ENCODE measurements around the gene CTIF. TPM values are rescaled to one million over a fixed set of nuclear protein-coding genes. Genes with fewer than 3 reads are reported as not detected.

CTIF gene
- total RNA-seq, 2 donors from 2014 or later = 6.1 to 7.3 TPM

- DNase-seq (no peak), ATAC-seq (no peak)
- Mint-ChIP-seq H3K36me3 (ENCODE audit: low read depth) (no peaks in the 10 kb centered on the region), H3K27ac (peak overlapping the region; percentile 6), H3K27me3 (no peaks in the 10 kb centered on the region), H3K4me1 (peaks cover 18% of the 10 kb centered on the region), H3K4me3 (no peak overlapping the region)
- H3K9me3 ChIP-seq (ENCODE audit: control insufficient read depth, low read length, poor library complexity, severe bottlenecking) = no peaks in the 10 kb centered on the region
Observed at GRCh38 chr18:48847807-48848486, 309.1 kb downstream of the CTIF start.

GRCh38 chr18:48848641-48849143 lies 309.9 kb downstream of the CTIF start:
- H3K36me3 Mint-ChIP-seq (ENCODE audit: low read depth) = no peaks in the 10 kb centered on the region
- peaks cover 16% of the 10 kb centered on the region for H3K4me1 Mint-ChIP-seq
- no peaks in the 10 kb centered on the region for H3K9me3 ChIP-seq (ENCODE audit: control insufficient read depth, low read length, poor library complexity, severe bottlenecking)
- DNase-seq (no peak), ATAC-seq (no peak)
- no peaks in the 10 kb centered on the region for H3K27me3 Mint-ChIP-seq
- H3K27ac Mint-ChIP-seq = no peak overlapping the region
- H3K4me3 Mint-ChIP-seq = no peak overlapping the region

GRCh38 chr18:48850822-48851598 lies 312.2 kb downstream of the CTIF start:
- ATAC-seq = no peak
- Mint-ChIP-seq H3K4me1 (peaks cover 27% of the 10 kb centered on the region), H3K36me3 (ENCODE audit: low read depth) (no peaks in the 10 kb centered on the region), H3K27ac (no peak overlapping the region), H3K27me3 (no peaks in the 10 kb centered on the region), H3K4me3 (peak overlapping the region; percentile 37)
- no peak for DNase-seq
- H3K9me3 ChIP-seq (ENCODE audit: control insufficient read depth, low read length, poor library complexity, severe bottlenecking) = no peaks in the 10 kb centered on the region

- Mint-ChIP-seq H3K27ac (no peak overlapping the region), H3K4me1 (peaks cover 32% of the 10 kb centered on the region), H3K27me3 (no peaks in the 10 kb centered on the region), H3K4me3 (no peak overlapping the region), H3K36me3 (ENCODE audit: low read depth) (peaks cover 1% of the 10 kb centered on the region)
- H3K9me3 ChIP-seq (ENCODE audit: control insufficient read depth, low read length, poor library complexity, severe bottlenecking) = no peaks in the 10 kb centered on the region
- ATAC-seq (no peak), DNase-seq (no peak)
Observed at GRCh38 chr18:48851599-48851960, 312.7 kb downstream of the CTIF start.

- no peak for ATAC-seq
- peaks cover 34% of the 10 kb centered on the region for H3K4me1 Mint-ChIP-seq
- peaks cover 2% of the 10 kb centered on the region for H3K36me3 Mint-ChIP-seq (ENCODE audit: low read depth)
- no peak overlapping the region for H3K4me3 Mint-ChIP-seq
- no peaks in the 10 kb centered on the region for H3K9me3 ChIP-seq (ENCODE audit: control insufficient read depth, low read length, poor library complexity, severe bottlenecking)
- no peaks in the 10 kb centered on the region for H3K27me3 Mint-ChIP-seq
- DNase-seq = no peak
- peak overlapping the region; percentile 29 for H3K27ac Mint-ChIP-seq
Observed at GRCh38 chr18:48852292-48852691, 313.5 kb downstream of the CTIF start.

- peaks cover 34% of the 10 kb centered on the region for H3K4me1 Mint-ChIP-seq
- H3K27ac Mint-ChIP-seq = peak overlapping the region; percentile 29
- H3K9me3 ChIP-seq (ENCODE audit: control insufficient read depth, low read length, poor library complexity, severe bottlenecking) = no peaks in the 10 kb centered on the region
- H3K4me3 Mint-ChIP-seq = no peak overlapping the region
- H3K27me3 Mint-ChIP-seq = no peaks in the 10 kb centered on the region
- peaks cover 2% of the 10 kb centered on the region for H3K36me3 Mint-ChIP-seq (ENCODE audit: low read depth)
- DNase-seq = no peak
- no peak for ATAC-seq
Observed at GRCh38 chr18:48852794-48853193, 314.0 kb downstream of the CTIF start.

GRCh38 chr18:48853588-48853987 lies 314.8 kb downstream of the CTIF start:
- Mint-ChIP-seq H3K4me1 (peaks cover 37% of the 10 kb centered on the region), H3K27me3 (no peaks in the 10 kb centered on the region), H3K36me3 (ENCODE audit: low read depth) (peaks cover 2% of the 10 kb centered on the region), H3K27ac (no peak overlapping the region), H3K4me3 (no peak overlapping the region)
- ATAC-seq (no peak), DNase-seq (no peak)
- no peaks in the 10 kb centered on the region for H3K9me3 ChIP-seq (ENCODE audit: control insufficient read depth, low read length, poor library complexity, severe bottlenecking)

GRCh38 chr18:48854780-48855179 lies 315.9 kb downstream of the CTIF start:
- peaks cover 37% of the 10 kb centered on the region for H3K4me1 Mint-ChIP-seq
- peaks cover 2% of the 10 kb centered on the region for H3K36me3 Mint-ChIP-seq (ENCODE audit: low read depth)
- H3K27ac Mint-ChIP-seq = peak overlapping the region; percentile 12
- ATAC-seq (peak; percentile 57), DNase-seq (no peak)
- no peaks in the 10 kb centered on the region for H3K9me3 ChIP-seq (ENCODE audit: control insufficient read depth, low read length, poor library complexity, severe bottlenecking)
- no peak overlapping the region for H3K4me3 Mint-ChIP-seq
- no peaks in the 10 kb centered on the region for H3K27me3 Mint-ChIP-seq

- ATAC-seq = peak; percentile 54
- H3K27me3 Mint-ChIP-seq = no peaks in the 10 kb centered on the region
- H3K27ac Mint-ChIP-seq = peak overlapping the region; percentile 12
- no peaks in the 10 kb centered on the region for H3K9me3 ChIP-seq (ENCODE audit: control insufficient read depth, low read length, poor library complexity, severe bottlenecking)
- H3K36me3 Mint-ChIP-seq (ENCODE audit: low read depth) = peaks cover 2% of the 10 kb centered on the region
- H3K4me1 Mint-ChIP-seq = peaks cover 37% of the 10 kb centered on the region
- peak overlapping the region; percentile 75 for H3K4me3 Mint-ChIP-seq
- DNase-seq = no peak
Observed at GRCh38 chr18:48855422-48856377, 316.9 kb downstream of the CTIF start.

- no peaks in the 10 kb centered on the region for H3K9me3 ChIP-seq (ENCODE audit: control insufficient read depth, low read length, poor library complexity, severe bottlenecking)
- ATAC-seq (no peak), DNase-seq (no peak)
- Mint-ChIP-seq H3K27ac (no peak overlapping the region), H3K27me3 (no peaks in the 10 kb centered on the region), H3K4me3 (no peak overlapping the region), H3K36me3 (ENCODE audit: low read depth) (peaks cover 2% of the 10 kb centered on the region), H3K4me1 (peaks cover 36% of the 10 kb centered on the region)
Observed at GRCh38 chr18:48857023-48857694, 318.3 kb downstream of the CTIF start.

- Mint-ChIP-seq H3K27ac (peak overlapping the region; percentile 77), H3K36me3 (ENCODE audit: low read depth) (peaks cover 2% of the 10 kb centered on the region), H3K4me1 (peaks cover 28% of the 10 kb centered on the region), H3K27me3 (no peaks in the 10 kb centered on the region), H3K4me3 (no peak overlapping the region)
- ATAC-seq = no peak
- H3K9me3 ChIP-seq (ENCODE audit: control insufficient read depth, low read length, poor library complexity, severe bottlenecking) = no peaks in the 10 kb centered on the region
- DNase-seq = no peak
Observed at GRCh38 chr18:48858676-48859075, 319.8 kb downstream of the CTIF start.

- no peaks in the 10 kb centered on the region for H3K27me3 Mint-ChIP-seq
- peaks cover 2% of the 10 kb centered on the region for H3K36me3 Mint-ChIP-seq (ENCODE audit: low read depth)
- no peak for DNase-seq
- no peaks in the 10 kb centered on the region for H3K9me3 ChIP-seq (ENCODE audit: control insufficient read depth, low read length, poor library complexity, severe bottlenecking)
- no peak overlapping the region for H3K4me3 Mint-ChIP-seq
- peak overlapping the region; percentile 77 for H3K27ac Mint-ChIP-seq
- peaks cover 26% of the 10 kb centered on the region for H3K4me1 Mint-ChIP-seq
- ATAC-seq = no peak
Observed at GRCh38 chr18:48859311-48860268, 320.8 kb downstream of the CTIF start.

All from T-helper 17 cell (primary cell).